Heart right ventricle (tissue), 16 donors: ENCODE measurements around the gene RXRB. TPM values are rescaled to one million over a fixed set of nuclear protein-coding genes. Genes with fewer than 3 reads are reported as not detected.

ENCODE experiments used
- ATAC-seq, 8 donors: fragments of 200-7000 bp; cut with Tn5 transposase; one replicate each; pipeline ENCODE4 v1.9.1; 2020; ENCODE audit warnings: mild to moderate bottlenecking in 8 of 8, moderate library complexity in 8 of 8, moderate number of reproducible peaks in 1 of 8
- DNase-seq, 2 donors: peaks; one replicate each; pipeline ENCODE4 v3.0.0-alpha.2; 2020
- H3K27ac ChIP-seq, 10 donors: fragments of 200-600 bp; sonication (generic) in 2 of 10; one replicate each; pipeline versions ENCODE4 v1.5.0 to v1.8.0; 2020 to 2022; ENCODE audit warnings: mild to moderate bottlenecking in 3 of 10
- H3K27me3 ChIP-seq, 7 donors: fragments of 200-600 bp; one replicate each; pipeline ENCODE4 v1.8.0; 2021 to 2022; ENCODE audit warnings: mild to moderate bottlenecking in 2 of 7
- H3K36me3 ChIP-seq, 9 donors: fragments of 200-600 bp; sonication (generic) in 1 of 9; one replicate each; pipeline versions ENCODE4 v1.5.0 to v1.8.0; 2020 to 2022; ENCODE audit warnings: mild to moderate bottlenecking in 2 of 9
- H3K4me1 ChIP-seq, 9 donors: fragments of 200-600 bp; sonication (generic) in 1 of 9; one replicate each; pipeline versions ENCODE4 v1.5.0 to v1.8.0; 2020 to 2022; ENCODE audit warnings: mild to moderate bottlenecking in 4 of 9
- H3K4me3 ChIP-seq, 10 donors: fragments of 200-600 bp; sonication (generic) in 2 of 10; one replicate each; pipeline versions ENCODE4 v1.5.0 to v1.8.0; 2020 to 2022; ENCODE audit warnings: mild to moderate bottlenecking in 7 of 10, moderate library complexity in 2 of 10
- H3K9me3 ChIP-seq, 11 donors: fragments of 200-600 bp in 10 of 11; sonication (generic) in 2 of 11; one replicate each; pipeline versions ENCODE4 v1.5.0 to v1.8.0; 2013 to 2022; ENCODE audit warnings: mild to moderate bottlenecking in 2 of 11, control low read depth in 1 of 11, moderate library complexity in 1 of 11
- CTCF ChIP-seq, 9 donors: fragments of 200-600 bp; sonication (generic) in 2 of 9; IDR thresholded peaks; one replicate each; pipeline versions ENCODE4 v1.5.0 to v1.8.0; 2021 to 2022; ENCODE audit warnings: antibody characterized with exemption in 9 of 9, mild to moderate bottlenecking in 5 of 9, moderate library complexity in 1 of 9
- WGBS, 2 donors: extraction: QIAGEN DNeasy Blood & Tissue Kit; methylation state at CpG; one replicate each; pipeline ENCODE4 v1.1.7; 2013; ENCODE audit warnings: inconsistent platforms in 1 of 2; 5-methylcytosine and 5-hydroxymethylcytosine counted together
- intact Hi-C, 10 donors: fragments of 100-400 bp; cut with DNase I; formaldehyde crosslinking; loops; one replicate each; pipeline versions ENCODE4 v1.11.1 to v1.14.2; 2022
- polyA plus RNA-seq, 2 donors: library from polyadenylated mRNA; stranded (reverse); fragments of 200-250 nt; gene quantifications; one replicate each; pipeline ENCODE4 v1.2.3, GENCODE V29; 2013
- total RNA-seq, 10 donors: library from RNA; stranded (reverse); fragmentation: NEBNext Ultra II Directional in 3 of 10; extraction: Animal tissue kit (Norgen Biotek cat#: 25700) in 3 of 10; gene quantifications; one replicate each; pipeline versions ENCODE4 v1.2.1 to v1.2.4, GENCODE V29; 2021 to 2023
- donor health status: Arrhythmogenic right ventricular cardiomyopathy.
- donor health status: ischemic (EF 13 %, LVEDD 7.1; RV severe dilation, severe dysfunction).
- donor health status: healthy with polysubstance abuse.
- donor health status: DM: no; HTN: yes; CAD: no.
- donor health status: DM: no; HTN: no; CAD: no.
- donor health status: ischemic (EF 25% LVEDD 6.9; RV normal size, moderate dysfunction).
- donor health status: ischemic (EF 25% LVEDD 5.7; RV mildly dilated, moderate dysfunction).
- donor health status: healthy.
- donor health status: DM: yes; HTN: yes; CAD: no.
- donor health status: Ischemic cardiomyopathy.
- donor health status: ischemic (EF 35%, LVEDD 5.7; RV mildly dilated, moderate dysfunction).
- donor health status: nonischemic (EF 11% LVEDD 7.7; RV severe dilation, severe dysfunction).
- donor health status: DM: yes; HTN: yes; CAD: no.
- donor health status: PGD.
- donor health status: ischemic (EF 29% LVEDD 5.4; RV normal size, mild dysfunction).
- donor health status: nonischemic (EF 23%, LVEDD 6.1; RV moderate dilation, normal function).

Gene RXRB
- total and polyA plus RNA-seq, 12 donors, result 22.2 to 40.7 (median 33.2) TPM

DNA sequence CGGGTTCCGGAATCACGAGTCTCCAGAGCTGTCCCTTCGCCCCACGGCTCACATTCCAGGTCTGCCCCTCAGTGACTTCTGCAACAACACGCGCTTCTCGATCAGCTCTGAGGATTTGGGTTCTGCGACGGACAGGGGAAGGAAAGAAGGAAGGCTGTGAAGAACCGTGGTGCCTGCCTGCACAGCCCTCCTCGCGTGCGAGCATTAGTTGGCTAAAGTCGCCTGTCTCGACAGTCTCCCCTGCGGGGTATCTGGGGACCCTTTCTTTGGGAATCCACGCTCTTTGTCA is 48.1 kb upstream of the RXRB start:
- Histone ChIP-seq H3K9me3 (no peaks in the 10 kb centered on the region), H3K27me3 (peaks cover 0 to 12% (median 0%) of the 10 kb centered on the region in 7 donors), H3K36me3 (peaks cover 0 to 28% (median 5%) of the 10 kb centered on the region in 9 donors), H3K4me1 (peaks cover 7 to 33% (median 22%) of the 10 kb centered on the region in 9 donors), H3K27ac (peak overlapping the region; percentile 19 to 96 (median 92)), H3K4me3 (peak overlapping the region; percentile 16 to 76 (median 61))
- DNase-seq (no peak), ATAC-seq (peak; percentile 6 to 39 (median 14))
- WGBS, 2 donors, result 0 to 2% methylated on average over 18 of the region's 18 CpGs
- TF ChIP-seq CTCF (IDR thresholded peaks at IDR 0.05), result peak in 3 of 9 donors; percentile 3 to 33 (median 23)
- intact Hi-C loops, result loop anchor here (1.0 to 10.0 kb wide), 20 partner anchors 36 to 314 kb away; partner anchors contain the start of genes RXRB (in 3 of the 10), SLC39A7 (in 3 of the 10), HSD17B8 (in 2 of the 10) and HLA-DOA (in 1 of the 10)

GRCh38 chr6:33247977-33248642 is 47.6 kb upstream of the RXRB start:
- H3K4me1 ChIP-seq, result peaks cover 7 to 33% (median 22%) of the 10 kb centered on the region in 9 donors
- H3K27ac ChIP-seq, result peak overlapping the region; percentile 19 to 96 (median 92)
- peak; percentile 53 to 85 (median 74) for ATAC-seq
- peaks cover 0 to 12% (median 0%) of the 10 kb centered on the region in 7 donors for H3K27me3 ChIP-seq
- intact Hi-C loops, result loop anchor here (1.0 to 10.0 kb wide), 20 partner anchors 36 to 313 kb away; partner anchors contain the start of genes RXRB (in 3 of the 10), SLC39A7 (in 3 of the 10), HSD17B8 (in 2 of the 10) and HLA-DOA (in 1 of the 10)
- WGBS, 2 donors, result 5% methylated on average over 28 of the region's 28 CpGs
- H3K36me3 ChIP-seq, result peaks cover 0 to 26% (median 4%) of the 10 kb centered on the region in 9 donors
- H3K9me3 ChIP-seq, result no peaks in the 10 kb centered on the region
- H3K4me3 ChIP-seq, result peak overlapping the region; percentile 16 to 76 (median 61)
- peak; percentile 94 to 100 (median 98) for TF ChIP-seq CTCF (IDR thresholded peaks at IDR 0.05)
- peak; percentile 90 for DNase-seq

GRCh38 chr6:33243476-33243875 is 43.0 kb upstream of the RXRB start:
- WGBS, 2 donors, result 41 to 46% methylated on average over 1 of the region's 1 CpG
- Histone ChIP-seq H3K27ac (no peak overlapping the region), H3K36me3 (no peaks in the 10 kb centered on the region), H3K4me3 (no peak overlapping the region), H3K4me1 (peaks cover 0 to 9% (median 3%) of the 10 kb centered on the region in 9 donors), H3K27me3 (peaks cover 0 to 43% (median 13%) of the 10 kb centered on the region in 7 donors), H3K9me3 (no peaks in the 10 kb centered on the region)
- ATAC-seq (no peak), DNase-seq (no peak)
- no peak for TF ChIP-seq CTCF (IDR thresholded peaks at IDR 0.05)
- intact Hi-C loops, result loop anchor here in 5 of 10 donors (10.0 kb wide), 4 partner anchors 129 to 309 kb away; partner anchors contain the start of gene HLA-DOA (in 1 of the 5)

- Histone ChIP-seq H3K27ac (no peak overlapping the region), H3K36me3 (no peaks in the 10 kb centered on the region), H3K4me3 (no peak overlapping the region), H3K4me1 (no peaks in the 10 kb centered on the region), H3K27me3 (peaks cover 0 to 43% (median 13%) of the 10 kb centered on the region in 7 donors), H3K9me3 (no peaks in the 10 kb centered on the region)
- ATAC-seq (no peak), DNase-seq (no peak)
- intact Hi-C loops, result loop anchor here in 5 of 10 donors (10.0 kb wide), 4 partner anchors 127 to 307 kb away; partner anchors contain the start of gene HLA-DOA (in 1 of the 5)
- WGBS, 2 donors, result 61 to 70% methylated on average over 3 of the region's 3 CpGs
- TF ChIP-seq CTCF (IDR thresholded peaks at IDR 0.05), result no peak
Measured at GRCh38 chr6:33241968-33242367, 41.5 kb upstream of the RXRB start.
